HEK293T (cell line): ENCODE results near the gene GSTO2.

Experiments used
- CTCF ChIA-PET: fragments of 350-600 bp; formaldehyde crosslinking; extraction: SDS; loops from one replicate; lab custom pipeline; 2021; ENCODE audit warnings: antibody characterized with exemption, inconsistent platforms; lab: Yijun Ruan, JAX
- POLR2A ChIA-PET: fragments of 350-600 bp; formaldehyde crosslinking; extraction: SDS; loops from one replicate; lab custom pipeline; 2020; ENCODE audit warnings: antibody characterized with exemption, inconsistent platforms; lab: Yijun Ruan, JAX
- DNase-seq: peaks from one replicate; pipeline ENCODE4 v3.0.0; 2012; ENCODE audit warnings: mixed read lengths; ENCODE audit errors: extremely low spot score
- ARNT ChIP-seq: fragments of 450-650 bp; IDR thresholded peaks from 2 replicates; pipeline ENCODE4 v1.6.1; 2017; ENCODE audit warnings: mild to moderate bottlenecking
- BHLHE40 ChIP-seq: fragments of 450-650 bp; IDR thresholded peaks from 2 replicates; pipeline ENCODE4 v1.6.1; 2016; ENCODE audit warnings: mild to moderate bottlenecking, moderate library complexity, borderline replicate concordance
- CTBP1 ChIP-seq: fragments of 450-650 bp; IDR thresholded peaks from 2 replicates; pipeline ENCODE4 v1.6.1; 2016; ENCODE audit warnings: borderline replicate concordance
- ELF4 ChIP-seq: fragments of 450-650 bp; IDR thresholded peaks from 2 replicates; pipeline ENCODE4 v1.6.1; 2017; ENCODE audit warnings: antibody characterized with exemption
- FOXA1 ChIP-seq: fragments of 450-650 bp; IDR thresholded peaks from 2 replicates; pipeline ENCODE4 v1.6.1; 2016; ENCODE audit warnings: mild to moderate bottlenecking
- FOXK2 ChIP-seq: fragments of 450-650 bp; IDR thresholded peaks from 2 replicates; pipeline ENCODE4 v1.6.1; 2016; ENCODE audit warnings: mild to moderate bottlenecking
- FOXM1 ChIP-seq: fragments of 450-650 bp; IDR thresholded peaks from 2 replicates; pipeline ENCODE4 v1.6.1; 2017; ENCODE audit warnings: mild to moderate bottlenecking, borderline replicate concordance
- HDGF ChIP-seq: fragments of 450-650 bp; IDR thresholded peaks from 2 replicates; pipeline ENCODE4 v1.6.1; 2017; ENCODE audit warnings: antibody characterized with exemption, borderline replicate concordance
- L3MBTL2 ChIP-seq: fragments of 450-650 bp; conservative IDR thresholded peaks from 2 replicates; pipeline ENCODE4 v1.6.1; 2016; ENCODE audit warnings: mild to moderate bottlenecking
- LEF1 ChIP-seq: fragments of 450-650 bp; IDR thresholded peaks from 2 replicates; pipeline ENCODE4 v1.6.1; 2017; ENCODE audit warnings: mild to moderate bottlenecking, borderline replicate concordance
- NFRKB ChIP-seq: fragments of 450-650 bp; IDR thresholded peaks from 2 replicates; pipeline ENCODE4 v1.6.1; 2016; ENCODE audit warnings: mild to moderate bottlenecking, moderate library complexity
- PKNOX1 ChIP-seq: fragments of 450-650 bp; IDR thresholded peaks from 2 replicates; pipeline ENCODE4 v1.6.1; 2016
- SP1 ChIP-seq: fragments of 450-650 bp; IDR thresholded peaks from 2 replicates; pipeline ENCODE4 v1.6.1; 2017
- SUZ12 ChIP-seq: fragments of 450-650 bp; IDR thresholded peaks from 2 replicates; pipeline ENCODE4 v1.6.1; 2016; ENCODE audit warnings: mild to moderate bottlenecking
- TARDBP ChIP-seq: fragments of 450-650 bp; IDR thresholded peaks from 2 replicates; pipeline ENCODE4 v1.6.1; 2016
- ZNF384 ChIP-seq: fragments of 450-650 bp; IDR thresholded peaks from 2 replicates; pipeline ENCODE4 v1.6.1; 2016

GSTO2 gene

GRCh38 chr10:104314591-104315485 is 45.9 kb downstream of the GSTO2 start:
- DNase-seq, result no peak
- no peak for TF ChIP-seq ZNF384
- TF ChIP-seq FOXK2, result no peak
- no peak for TF ChIP-seq ARNT
- TF ChIP-seq CTBP1, result no peak
- TF ChIP-seq HDGF, result no peak
- TF ChIP-seq L3MBTL2, result no peak
- TF ChIP-seq FOXM1, result no peak
- no peak for TF ChIP-seq NFRKB
- no peak for TF ChIP-seq ELF4
- no peak for TF ChIP-seq LEF1
- TF ChIP-seq SUZ12, result no peak
- no peak for TF ChIP-seq SP1
- TF ChIP-seq BHLHE40, result no peak
- TF ChIP-seq PKNOX1, result no peak
- no peak for TF ChIP-seq TARDBP
- no peak for TF ChIP-seq FOXA1
- CTCF ChIA-PET, result interaction anchor here (1.4 kb wide), 1 partner anchor 9 kb away, joined by 6 read pairs; no protein-coding TSS in a partner anchor
- POLR2A ChIA-PET, result no interaction called here

GRCh38 chr10:104315486-104315921 is 46.5 kb downstream of the GSTO2 start:
- ChIA-PET CTCF (no interaction called here), POLR2A (no interaction called here)
- no peak for TF ChIP-seq FOXA1
- no peak for TF ChIP-seq CTBP1
- DNase-seq, result no peak

- DNase-seq, result no peak
- CTCF ChIA-PET, result no interaction called here
- TF ChIP-seq SP1 (no peak), ELF4 (no peak), TARDBP (no peak), ARNT (no peak), L3MBTL2 (no peak), ZNF384 (no peak)
- POLR2A ChIA-PET, result no interaction called here
These were observed 47.5 kb downstream of the GSTO2 start for GRCh38 chr10:104316321-104317099.

- no peak for DNase-seq
- TF ChIP-seq HDGF (no peak), FOXM1 (no peak), LEF1 (no peak), NFRKB (no peak), SP1 (no peak), SUZ12 (no peak), L3MBTL2 (no peak), BHLHE40 (no peak), FOXK2 (no peak), PKNOX1 (no peak), ARNT (no peak), ZNF384 (no peak), ELF4 (no peak), FOXA1 (no peak), CTBP1 (no peak), TARDBP (no peak)
- ChIA-PET POLR2A (no interaction called here), CTCF (no interaction called here)
These were observed 48.3 kb downstream of the GSTO2 start for GRCh38 chr10:104317269-104317710.

- TF ChIP-seq L3MBTL2 (no peak), FOXA1 (no peak), ZNF384 (no peak), FOXM1 (no peak), ELF4 (no peak), NFRKB (no peak), LEF1 (no peak), PKNOX1 (no peak), ARNT (no peak), FOXK2 (no peak), CTBP1 (no peak), HDGF (no peak), TARDBP (no peak), BHLHE40 (no peak), SUZ12 (no peak), SP1 (no peak)
- DNase-seq, result no peak
- POLR2A ChIA-PET, result no interaction called here
- CTCF ChIA-PET, result interaction anchor here (1.6 kb wide), 1 partner anchor 12 kb away, joined by 3 read pairs; no protein-coding TSS in a partner anchor
These were observed 48.8 kb downstream of the GSTO2 start for GRCh38 chr10:104317726-104318299.
